H7 (cell line): ENCODE results near the gene NT5C3B. TPM values are rescaled to one million over a fixed set of nuclear protein-coding genes. Genes with fewer than 3 reads are reported as not detected.
A peak's percentile ranks its signal among the peaks of the same experiment; 100 is the strongest.
"Not testable (repeated sequence)": the region's sequence is repeated elsewhere in the genome, so short reads cannot be mapped to it uniquely, and the experiment has no call there.

ENCODE experiments used
- DNase-seq: peaks from one replicate; pipeline ENCODE4 v3.0.0; 2012
- H3K27me3 ChIP-seq: 2 replicates; pipeline ENCODE4 v1.6.0; 2011; ENCODE audit warnings: mild to moderate bottlenecking, low read length; ENCODE audit not compliant: control insufficient read depth, insufficient read depth
- H3K36me3 ChIP-seq: replicated peaks from 2 replicates; pipeline ENCODE4 v1.5.1; 2011; ENCODE audit warnings: low read length; ENCODE audit not compliant: control insufficient read depth, insufficient read depth
- H3K4me3 ChIP-seq: 2 replicates; pipeline ENCODE4 v1.5.1; 2011; ENCODE audit warnings: low read depth, mild to moderate bottlenecking, control low read depth, low read length, moderate library complexity; ENCODE audit not compliant: insufficient read depth
- total RNA-seq: library from RNA; depleted of rRNA; stranded (reverse); fragments of >200 nt; shearing (Covaris generic); gene quantifications from 2 replicates; pipeline ENCODE4 v1.2.3, GENCODE V29; 2014

The NT5C3B gene
- total RNA-seq, 1 experiment from 2014 or later: 77.1 TPM

DNA sequence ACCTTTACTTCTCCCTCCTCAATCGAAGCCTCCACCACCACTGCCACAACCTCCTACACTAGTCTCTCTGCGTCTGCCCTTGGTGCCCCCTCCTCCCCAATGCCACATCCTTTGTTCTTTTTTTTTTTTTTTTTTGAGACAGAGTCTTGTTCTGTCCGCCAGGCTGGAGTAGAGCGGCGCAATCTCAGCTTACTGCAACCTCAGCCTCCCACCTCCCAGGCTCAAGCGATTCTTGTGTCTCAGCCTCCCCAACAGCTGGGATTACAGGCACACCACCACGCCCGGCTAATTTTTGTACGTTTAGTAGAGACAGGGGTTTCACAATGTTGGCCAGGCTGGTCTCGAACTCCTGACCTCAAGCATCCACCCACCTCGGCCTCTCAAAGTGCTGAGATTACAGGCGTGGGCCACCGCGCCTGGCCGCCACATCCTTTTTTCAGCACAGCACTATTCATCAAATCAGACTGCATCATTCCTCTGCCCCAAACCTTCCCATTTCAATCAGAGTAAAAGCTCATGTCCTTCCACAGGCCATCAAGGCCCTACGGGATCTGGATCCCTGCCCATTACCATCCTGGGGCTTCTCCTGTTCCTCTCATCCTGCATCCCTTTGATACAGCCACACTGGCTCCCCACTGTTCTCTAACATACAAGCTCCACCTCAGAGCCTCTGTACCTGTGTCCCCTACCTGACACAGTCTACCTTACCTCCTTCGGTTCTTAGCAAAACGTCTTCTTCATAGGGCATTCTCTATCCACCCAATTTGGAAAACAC, 27.2 kb upstream of the NT5C3B start:
- Histone ChIP-seq H3K36me3 (peaks cover 9% of the 10 kb centered on the region), H3K4me3 (no peak overlapping the region; the same call in 1 of the 2 replicates), H3K27me3 (no peaks in the 10 kb centered on the region)
- DNase-seq: peak; percentile 60

DNA sequence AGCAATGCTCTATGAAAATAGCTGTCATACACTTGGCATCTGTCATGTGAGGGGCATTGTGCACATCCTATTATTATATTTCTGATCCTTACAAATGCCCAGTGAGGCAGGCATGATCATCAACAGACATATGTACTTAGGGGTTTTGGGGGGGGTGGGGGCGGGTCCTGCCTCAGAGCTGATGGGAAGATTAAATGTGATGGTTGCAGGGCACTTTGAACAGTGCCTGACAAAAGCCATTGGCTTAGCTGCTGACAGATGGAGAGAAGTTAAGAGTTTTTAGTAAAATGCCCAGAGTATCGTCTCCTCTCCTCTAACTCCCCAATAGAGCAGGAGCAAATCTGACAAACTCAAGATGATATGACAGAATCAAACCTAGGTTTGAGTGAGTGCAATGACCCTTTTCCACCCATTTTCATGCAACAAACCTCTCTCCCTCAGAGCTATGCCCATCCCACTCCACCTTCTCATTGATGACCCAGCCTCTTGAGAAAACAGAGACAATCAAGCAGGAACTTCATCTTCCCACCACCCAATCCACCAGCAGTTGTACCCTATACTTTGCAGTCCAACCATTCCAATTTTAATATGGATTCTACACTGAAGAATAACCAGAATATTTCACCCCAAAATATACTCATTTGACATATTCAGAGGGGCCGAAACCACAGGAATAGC, 24.4 kb upstream of the NT5C3B start:
- H3K4me3 ChIP-seq: no peak overlapping the region
- H3K27me3 ChIP-seq: no peaks in the 10 kb centered on the region
- no peak for DNase-seq
- H3K36me3 ChIP-seq: no peaks in the 10 kb centered on the region

DNA sequence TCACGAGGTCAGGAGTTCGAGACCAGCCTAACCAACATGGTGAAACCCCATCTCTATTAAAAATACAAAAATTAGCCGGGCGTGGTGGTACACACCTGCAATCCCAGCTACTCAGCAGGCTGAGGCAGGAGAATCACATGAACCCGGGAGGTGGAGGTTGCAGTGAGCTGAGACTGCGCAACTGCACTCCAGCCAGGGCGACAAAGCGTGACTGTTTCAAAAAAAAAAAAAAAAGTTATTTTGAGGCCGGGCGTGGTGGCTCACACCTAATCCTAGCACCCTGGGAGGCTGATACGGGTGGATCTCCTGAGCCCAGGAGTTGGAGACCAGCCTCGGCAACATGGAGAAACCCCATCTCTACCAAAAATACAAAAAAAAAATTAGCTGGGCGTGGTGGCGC, 15.3 kb upstream of the NT5C3B start:
- H3K27me3 ChIP-seq, H3K36me3 ChIP-seq, H3K4me3 ChIP-seq, DNase-seq: not testable (repeated sequence)

DNA sequence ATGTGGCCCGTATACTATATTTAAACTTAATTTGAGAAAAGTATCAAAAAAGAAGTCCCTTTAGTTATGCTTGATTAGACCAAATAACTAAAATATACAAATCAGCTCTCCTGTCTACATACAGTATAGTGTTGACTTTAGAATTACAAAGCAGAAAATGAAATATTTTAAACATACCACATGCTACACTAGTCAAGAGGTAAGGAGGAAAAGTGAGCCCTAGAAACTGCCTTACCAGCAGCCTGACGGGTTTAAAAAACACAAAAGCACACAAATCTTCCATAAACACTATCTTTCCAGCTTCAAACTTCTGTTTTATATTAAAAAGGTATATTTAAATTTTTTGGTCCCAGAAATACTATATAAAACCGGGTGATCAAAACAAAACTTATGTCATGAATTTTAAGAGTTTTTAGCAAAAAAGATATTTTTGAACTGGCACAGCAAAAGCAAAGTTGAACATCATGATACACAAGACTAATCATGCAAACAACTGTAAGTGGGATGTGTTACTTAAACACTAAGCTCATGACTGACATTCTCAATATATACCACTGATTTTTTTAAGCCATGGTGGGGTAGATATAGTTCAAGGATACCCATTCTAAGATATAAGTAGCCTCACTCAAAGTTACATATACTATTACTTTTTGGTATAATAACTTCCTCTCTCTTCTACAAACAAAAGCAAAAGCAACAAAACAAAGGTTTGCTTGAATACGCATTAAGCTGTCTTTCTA, 13.4 kb upstream of the NT5C3B start:
- H3K27me3 ChIP-seq: no peaks in the 10 kb centered on the region
- no peak for DNase-seq
- no peaks in the 10 kb centered on the region; the same call in 1 of the 2 replicates for H3K36me3 ChIP-seq
- H3K4me3 ChIP-seq: no peak overlapping the region

DNA sequence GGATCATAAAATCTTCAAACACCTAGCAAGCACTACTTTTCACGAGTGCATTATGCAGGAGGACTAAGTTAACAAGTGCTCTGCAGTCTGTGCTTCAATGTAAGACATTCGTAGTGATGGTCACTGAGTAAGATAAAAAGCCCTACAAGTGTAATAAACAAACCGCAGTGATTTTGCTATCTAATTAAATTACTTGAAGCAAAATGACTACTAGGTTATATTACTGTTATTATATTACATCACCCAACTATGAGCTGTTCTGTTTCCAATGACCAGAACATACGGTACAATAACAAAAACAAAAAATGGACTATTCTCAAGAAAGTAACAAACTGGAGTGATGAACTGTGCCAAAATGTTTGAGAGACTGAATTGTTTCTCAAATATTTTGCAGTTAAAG, 12.8 kb upstream of the NT5C3B start:
- no peaks in the 10 kb centered on the region; the same call in 1 of the 2 replicates for H3K36me3 ChIP-seq
- DNase-seq: no peak
- no peak overlapping the region for H3K4me3 ChIP-seq
- H3K27me3 ChIP-seq: no peaks in the 10 kb centered on the region

DNA sequence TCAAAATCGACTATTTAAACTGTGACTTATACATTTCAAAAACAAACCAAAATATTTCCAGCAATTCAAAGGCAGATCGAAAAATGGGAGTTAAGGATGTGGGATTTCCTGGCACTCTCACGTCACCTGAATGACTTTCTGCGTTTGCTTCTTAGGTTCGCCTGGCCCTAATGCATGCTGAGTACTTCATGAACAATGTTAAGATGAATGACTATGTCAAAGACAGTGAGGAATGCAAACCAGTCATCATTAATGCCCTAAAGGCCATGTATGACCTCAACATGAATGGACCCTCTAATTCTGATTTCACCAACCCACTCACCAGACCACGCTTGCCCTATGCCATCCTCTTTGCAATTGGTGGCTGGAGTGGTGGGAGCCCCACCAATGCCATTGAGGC, 8.9 kb upstream of the NT5C3B start:
- no peak for DNase-seq
- H3K36me3 ChIP-seq: no peaks in the 10 kb centered on the region
- H3K27me3 ChIP-seq: no peaks in the 10 kb centered on the region
- no peak overlapping the region for H3K4me3 ChIP-seq

DNA sequence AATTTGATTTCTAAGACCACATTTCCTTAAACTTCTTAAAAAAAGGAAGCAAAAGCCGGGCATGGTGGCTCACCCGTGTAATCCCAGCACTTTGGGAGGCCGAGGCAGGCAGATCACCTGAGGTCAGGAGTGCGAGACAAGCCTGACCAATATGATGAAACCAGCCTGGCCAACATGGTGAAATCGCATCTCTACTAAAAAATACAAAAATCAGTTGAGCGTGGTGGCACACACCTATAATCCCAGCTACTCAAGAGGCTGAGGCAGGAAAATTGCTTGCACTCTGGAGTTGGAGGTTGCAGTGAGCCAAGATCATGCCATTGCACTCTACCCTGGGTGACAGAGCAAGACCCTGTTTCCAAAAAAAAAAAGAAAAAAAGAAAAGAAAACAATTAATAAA, 4.7 kb upstream of the NT5C3B start:
- not testable (repeated sequence) for DNase-seq, H3K36me3 ChIP-seq, H3K4me3 ChIP-seq, H3K27me3 ChIP-seq

DNA sequence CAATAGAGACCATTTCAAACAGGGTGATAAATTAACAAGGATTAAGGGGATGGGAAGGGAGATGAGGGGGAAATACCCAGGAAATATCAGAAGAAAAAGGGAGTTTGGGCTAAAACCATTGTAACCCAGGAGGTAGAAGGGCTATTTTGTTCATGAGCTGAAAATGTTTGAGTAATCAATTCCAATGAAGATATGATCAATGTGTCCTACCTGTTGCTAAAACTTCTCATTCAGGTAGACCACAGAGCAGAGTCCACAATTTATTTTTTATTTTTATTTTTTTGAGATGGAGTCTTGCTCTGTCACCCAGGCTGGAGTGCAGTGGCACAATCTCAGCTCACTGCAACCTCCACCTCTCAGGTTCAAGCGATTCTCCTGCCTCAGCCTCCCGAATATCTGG, 3.4 kb upstream of the NT5C3B start:
- not testable (repeated sequence) for H3K36me3 ChIP-seq, H3K4me3 ChIP-seq, DNase-seq, H3K27me3 ChIP-seq

DNA sequence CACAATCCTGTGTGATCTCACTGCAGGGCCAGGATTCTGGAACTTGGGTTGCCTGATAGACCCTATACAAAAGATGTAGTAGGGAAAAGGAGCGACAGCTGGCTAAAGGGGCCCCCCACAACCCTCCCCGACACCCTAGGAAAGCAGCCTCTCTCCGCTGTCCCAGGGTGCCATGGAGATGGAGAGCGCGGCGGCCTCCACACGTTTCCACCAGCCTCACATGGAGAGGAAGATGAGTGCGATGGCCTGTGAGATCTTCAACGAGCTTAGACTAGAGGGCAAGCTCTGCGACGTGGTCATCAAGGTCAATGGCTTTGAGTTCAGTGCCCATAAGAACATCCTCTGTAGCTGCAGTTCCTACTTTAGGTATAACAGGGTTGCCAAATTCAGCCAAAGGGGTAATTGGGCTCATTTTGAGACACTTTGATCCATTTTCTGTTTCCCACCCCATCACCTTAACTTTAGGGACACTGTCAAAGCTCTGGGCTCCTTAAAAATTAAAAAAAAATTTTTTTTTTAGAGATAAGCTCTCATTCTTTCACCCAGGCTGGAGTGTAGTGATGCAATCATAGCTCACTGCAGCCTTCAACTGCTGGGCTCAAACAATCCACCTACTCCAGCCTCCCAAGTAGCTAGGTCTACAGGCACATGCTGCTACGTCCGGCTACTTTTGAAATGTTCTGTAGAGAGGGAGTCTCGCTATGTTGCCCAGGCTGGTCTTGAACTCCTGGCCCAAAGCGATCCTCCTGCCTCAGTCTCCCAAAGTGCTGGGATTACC, 1.9 kb upstream of the NT5C3B start, which contains the start of gene KLHL10:
TSS of gene KLHL10 (plus strand) at position 65 of the 778 bp plus-strand sequence. CDS start at position 173, 108 bp downstream.
- no peak within 1 kb of the TSS for H3K4me3 ChIP-seq
- H3K27me3 ChIP-seq: peaks cover 1% of the 10 kb centered on the region; the same call in 1 of the 2 replicates
- no peaks in the 10 kb centered on the region for H3K36me3 ChIP-seq
- DNase-seq: no peak

DNA sequence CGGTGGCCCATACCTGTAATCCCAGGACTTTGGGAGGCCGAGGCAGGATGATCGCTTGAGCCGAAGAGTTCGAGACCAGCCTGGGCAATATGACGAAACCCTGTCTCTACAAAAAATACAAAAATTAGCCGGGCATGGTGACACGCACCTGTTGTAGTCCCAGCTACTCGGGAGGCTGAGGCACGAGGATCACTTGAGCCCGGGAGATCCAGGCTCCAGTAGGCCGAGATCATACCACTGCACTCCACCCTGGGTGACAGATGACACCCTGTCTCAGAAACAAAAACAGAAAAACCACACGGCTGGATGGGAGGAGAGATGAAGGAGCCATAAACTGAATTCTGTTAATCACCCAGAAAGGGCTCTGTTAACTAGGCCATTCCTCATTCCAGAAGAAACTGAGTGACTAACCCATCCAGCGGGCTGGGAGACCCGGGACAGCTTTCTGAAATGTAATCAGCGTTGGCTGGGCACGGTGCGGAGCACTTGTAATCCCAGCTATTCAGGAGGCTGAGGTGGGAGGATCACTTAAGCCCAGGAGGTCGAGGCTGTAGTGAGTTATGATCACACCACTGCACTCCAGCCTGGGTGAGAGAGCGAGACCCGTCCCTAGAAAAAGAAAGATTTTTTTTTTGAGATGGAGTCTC, 641 bp upstream of the NT5C3B start:
- peak overlapping the region; percentile 83 for H3K4me3 ChIP-seq
- DNase-seq: no peak
- no peaks in the 10 kb centered on the region; the same call in 1 of the 2 replicates for H3K36me3 ChIP-seq
- peaks cover 1% of the 10 kb centered on the region; the same call in 1 of the 2 replicates for H3K27me3 ChIP-seq

DNA sequence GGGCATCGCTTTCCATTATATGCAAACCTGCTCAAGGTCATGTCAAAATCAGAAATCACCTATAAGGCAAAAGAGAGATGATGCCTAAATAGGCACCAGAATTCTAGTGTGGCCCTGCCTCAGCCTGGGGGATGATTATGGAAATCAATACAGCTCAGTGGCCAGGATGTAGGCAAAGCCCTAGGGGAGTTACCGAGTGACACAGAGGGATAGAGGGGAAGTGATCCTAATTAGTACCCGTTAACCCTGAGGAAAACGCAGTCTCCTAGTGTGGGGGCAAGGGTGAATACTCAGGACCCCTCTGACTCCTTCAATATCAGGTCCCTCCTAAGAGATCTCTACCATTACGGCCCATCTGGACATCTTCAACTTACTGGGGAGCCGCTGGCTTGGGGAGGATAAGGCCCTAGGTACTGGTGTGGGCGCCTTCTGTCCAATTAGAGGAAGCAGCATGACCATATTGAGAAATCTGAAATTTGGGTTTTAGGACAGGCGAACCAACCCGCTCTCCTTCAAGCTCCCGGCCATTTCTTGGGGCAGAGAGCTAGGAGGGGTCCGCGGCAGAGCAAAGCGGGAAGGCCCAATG, 725 bp downstream of the NT5C3B start:
- Histone ChIP-seq H3K4me3 (peak overlapping the region; percentile 83), H3K27me3 (peaks cover 1% of the 10 kb centered on the region; the same call in 1 of the 2 replicates), H3K36me3 (peaks cover 7% of the 10 kb centered on the region)
- peak; percentile 65 for DNase-seq

DNA sequence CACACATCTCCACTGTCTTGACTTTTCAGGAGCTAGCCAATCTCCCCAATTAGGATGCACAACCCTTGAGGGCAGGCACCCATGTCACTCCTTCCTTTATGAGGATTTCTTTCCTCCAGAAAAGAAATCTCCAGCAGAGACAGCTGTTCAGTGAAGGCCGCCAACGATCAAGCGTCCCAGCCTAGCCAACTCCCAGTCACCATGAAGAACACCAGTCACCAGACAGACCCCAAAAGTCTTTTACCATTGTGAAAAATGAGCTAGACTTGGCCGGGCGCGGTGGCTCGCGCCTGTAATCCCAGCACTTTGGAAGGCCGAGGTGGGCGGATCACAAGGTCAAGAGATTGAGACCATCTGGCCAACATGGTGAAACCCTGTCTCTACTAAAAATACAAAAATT, 6.1 kb downstream of the NT5C3B start:
- peaks cover 16% of the 10 kb centered on the region for H3K36me3 ChIP-seq
- not testable (repeated sequence) for H3K27me3 ChIP-seq, H3K4me3 ChIP-seq, DNase-seq

DNA sequence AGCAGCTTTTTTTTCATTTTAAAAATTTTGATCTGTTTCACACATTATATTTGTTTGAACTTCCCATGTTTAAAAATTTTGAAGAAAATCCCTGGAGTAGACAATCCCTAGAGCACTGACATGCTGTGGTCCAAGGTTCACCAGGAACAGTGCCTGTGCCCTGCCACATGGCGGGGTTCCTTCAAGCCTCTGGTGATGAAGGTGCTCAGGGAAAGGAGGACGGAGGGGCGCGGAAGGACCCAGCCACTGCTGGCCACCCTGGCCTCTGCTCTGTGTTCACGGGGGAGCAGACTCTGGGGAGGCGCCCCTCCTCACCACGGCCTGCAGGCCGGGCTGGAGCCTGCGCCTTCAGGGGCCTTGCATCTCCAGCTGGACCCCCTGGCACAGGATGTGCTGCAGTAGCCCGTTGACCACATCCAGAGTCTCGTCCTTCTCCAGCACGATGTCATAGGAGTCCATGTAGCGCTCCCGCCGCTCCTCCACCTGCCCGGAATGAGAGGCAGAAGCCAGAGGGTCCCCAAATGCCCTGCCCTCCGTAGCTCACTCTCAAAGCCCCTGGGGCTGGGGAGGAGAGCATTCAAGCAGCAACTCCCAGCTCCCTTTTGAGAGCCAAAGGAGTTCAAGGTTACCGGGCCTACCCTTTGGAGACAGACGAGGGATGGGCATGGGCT, 10.7 kb downstream of the NT5C3B start:
- peaks cover 15% of the 10 kb centered on the region for H3K36me3 ChIP-seq

More for the DNA sequence above, 10.7 kb downstream of the NT5C3B start:
- no peak for DNase-seq
- no peaks in the 10 kb centered on the region for H3K27me3 ChIP-seq
- no peak overlapping the region for H3K4me3 ChIP-seq
